PC-9 (cell line): ENCODE results near the gene SDSL. TPM values are rescaled to one million over a fixed set of nuclear protein-coding genes. Genes with fewer than 3 reads are reported as not detected.

ENCODE experiments used
- BruUV-seq: library from RNA; stranded (reverse); fragments of 400-500 nt; replicated peaks from 2 replicates; lab custom pipeline; 2021; lab: Mats Ljungman, UMichigan
- CTCF ChIA-PET: fragments of 300-600 bp; sonication (Branson Sonifier 250); formaldehyde crosslinking; loops from one replicate; lab custom pipeline; 2022; ENCODE audit warnings: antibody characterized with exemption; lab: Charles Lee
- POLR2A ChIA-PET: fragments of 300-600 bp; sonication (Branson Sonifier 250); formaldehyde crosslinking; loops from one replicate; lab custom pipeline; 2022; ENCODE audit warnings: antibody characterized with exemption; ENCODE audit not compliant: unreplicated experiment; lab: Charles Lee
- DNase-seq, 2 experiments: peaks; one replicate each; pipeline versions ENCODE4 v3.0.0 to v3.0.0-alpha.2; 2015 to 2022; ENCODE audit warnings: mixed read lengths in 1 of 2
- H2AFZ ChIP-seq: fragments of 200-600 bp; sonication (generic); 2 replicates; pipeline ENCODE4 v1.8.1; 2017; ENCODE audit warnings: antibody characterized with exemption
- H3F3A ChIP-seq: fragments of 200-600 bp; sonication (generic); 2 replicates; pipeline ENCODE4 v1.8.1; 2017; ENCODE audit warnings: antibody characterized with exemption, mild to moderate bottlenecking, low read depth; ENCODE audit not compliant: insufficient read depth
- H3K27ac ChIP-seq: fragments of 200-600 bp; sonication (generic); 2 replicates; pipeline ENCODE4 v1.6.1; 2016; ENCODE audit warnings: mixed run types
- H3K27me3 ChIP-seq: fragments of 200-600 bp; sonication (generic); 2 replicates; pipeline ENCODE4 v1.6.1; 2016; ENCODE audit warnings: low read depth, mixed run types; ENCODE audit not compliant: insufficient read depth
- H3K36me3 ChIP-seq: fragments of 200-600 bp; sonication (generic); 2 replicates; pipeline ENCODE4 v1.6.1; 2016; ENCODE audit warnings: low read depth, mixed run types
- H3K4me1 ChIP-seq: fragments of 200-600 bp; sonication (generic); replicated peaks from 2 replicates; pipeline ENCODE4 v1.6.1; 2016; ENCODE audit warnings: mixed run types; ENCODE audit not compliant: insufficient read depth
- H3K4me2 ChIP-seq: fragments of 200-600 bp; sonication (generic); 2 replicates; pipeline ENCODE4 v1.6.1; 2017; ENCODE audit warnings: mixed run types
- H3K4me3 ChIP-seq: fragments of 200-600 bp; sonication (generic); 2 replicates; pipeline ENCODE4 v1.6.1; 2016; ENCODE audit warnings: mixed run types
- H3K79me2 ChIP-seq: fragments of 200-600 bp; sonication (generic); 2 replicates; pipeline ENCODE4 v1.6.1; 2017; ENCODE audit warnings: low read depth, mixed run types
- H3K9me2 ChIP-seq: fragments of 200-600 bp; sonication (generic); 2 replicates; pipeline ENCODE4 v1.8.1; 2017; ENCODE audit warnings: mild to moderate bottlenecking; ENCODE audit not compliant: insufficient read depth
- H3K9me3 ChIP-seq: fragments of 200-600 bp; sonication (generic); 2 replicates; pipeline ENCODE4 v1.8.1; 2016; ENCODE audit warnings: low read depth; ENCODE audit not compliant: insufficient read depth
- H4K20me1 ChIP-seq: fragments of 200-600 bp; sonication (generic); 2 replicates; pipeline ENCODE4 v1.8.1; 2017; ENCODE audit not compliant: insufficient read depth
- CTCF ChIP-seq: fragments of 200-600 bp; sonication (generic); conservative IDR thresholded peaks from 2 replicates; pipeline ENCODE4 v1.6.1; 2017; ENCODE audit warnings: mixed run types, antibody characterized with exemption, mild to moderate bottlenecking, moderate library complexity
- EZH2 ChIP-seq: fragments of 200-600 bp; sonication (generic); IDR thresholded peaks from 2 replicates; pipeline ENCODE4 v1.8.0; 2017; ENCODE audit warnings: antibody characterized with exemption, low read depth
- intact Hi-C: fragments of 100-400 bp; cut with micrococcal nuclease; formaldehyde crosslinking; loops from one replicate; pipeline ENCODE4 v1.10.0; 2022; ENCODE audit not compliant: unreplicated experiment
- total RNA-seq: library from RNA; stranded (reverse); gene quantifications from 2 replicates; pipeline ENCODE4 v1.2.3, GENCODE V29; 2021

SDSL gene
- total RNA-seq, 1 experiment from 2014 or later = 14.2 TPM

- Histone ChIP-seq H4K20me1 (no peaks in the 10 kb centered on the region), H3K79me2 (no peaks in the 10 kb centered on the region), H3F3A (no peaks in the 10 kb centered on the region), H3K36me3 (no peaks in the 10 kb centered on the region), H3K4me3 (no peak overlapping the region), H2AFZ (no peak overlapping the region), H3K4me2 (no peak overlapping the region), H3K4me1 (no peaks in the 10 kb centered on the region), H3K27me3 (no peaks in the 10 kb centered on the region), H3K9me3 (no peaks in the 10 kb centered on the region), H3K9me2 (no peaks in the 10 kb centered on the region), H3K27ac (no peak overlapping the region)
- no peak for TF ChIP-seq EZH2
- TF ChIP-seq CTCF = no peak
- intact Hi-C loops = no loop called here
- no peak for DNase-seq
- no TSS peak for BruUV-seq
- CTCF ChIA-PET = interaction anchor here (0.6 kb wide), 1 partner anchor 518 kb away, joined by 3 read pairs; no protein-coding TSS in a partner anchor
- POLR2A ChIA-PET = no interaction called here
These were observed 14.4 kb downstream of the SDSL start for GRCh38 chr12:113436586-113436985.

GRCh38 chr12:113436993-113437728, 15.0 kb downstream of the SDSL start:
- intact Hi-C loops = no loop called here
- no peak overlapping the region for H3K4me2 ChIP-seq

GRCh38 chr12:113437729-113438100, 15.5 kb downstream of the SDSL start:
- DNase-seq = no peak
- H3F3A ChIP-seq = no peaks in the 10 kb centered on the region
- H2AFZ ChIP-seq = no peak overlapping the region
- no peaks in the 10 kb centered on the region for H4K20me1 ChIP-seq
- H3K9me3 ChIP-seq = no peaks in the 10 kb centered on the region
- POLR2A ChIA-PET = no interaction called here
- H3K79me2 ChIP-seq = no peaks in the 10 kb centered on the region
- H3K9me2 ChIP-seq = no peaks in the 10 kb centered on the region
- no TSS peak for BruUV-seq
- CTCF ChIA-PET = no interaction called here
- H3K4me3 ChIP-seq = no peak overlapping the region
- H3K4me2 ChIP-seq = no peak overlapping the region
- intact Hi-C loops = no loop called here
- H3K36me3 ChIP-seq = no peaks in the 10 kb centered on the region
- no peaks in the 10 kb centered on the region for H3K27me3 ChIP-seq
- no peak overlapping the region for H3K27ac ChIP-seq
- H3K4me1 ChIP-seq = no peaks in the 10 kb centered on the region
- TF ChIP-seq EZH2 (no peak), CTCF (no peak)

More at GRCh38 chr12:113436993-113437728, 15.0 kb downstream of the SDSL start:
- POLR2A ChIA-PET = no interaction called here
- H3K27ac ChIP-seq = no peak overlapping the region
- H2AFZ ChIP-seq = no peak overlapping the region
- DNase-seq = no peak
- H3K4me1 ChIP-seq = no peaks in the 10 kb centered on the region
- no peaks in the 10 kb centered on the region for H3K9me3 ChIP-seq
- H3K27me3 ChIP-seq = no peaks in the 10 kb centered on the region
- TF ChIP-seq EZH2 (no peak), CTCF (no peak)
- no TSS peak for BruUV-seq
- H3F3A ChIP-seq = no peaks in the 10 kb centered on the region
- H3K4me3 ChIP-seq = no peak overlapping the region
- CTCF ChIA-PET = interaction anchor here (0.6 kb wide), 1 partner anchor 517 kb away, joined by 3 read pairs; no protein-coding TSS in a partner anchor
- H3K9me2 ChIP-seq = no peaks in the 10 kb centered on the region
- no peaks in the 10 kb centered on the region for H3K79me2 ChIP-seq
- H3K36me3 ChIP-seq = no peaks in the 10 kb centered on the region
- no peaks in the 10 kb centered on the region for H4K20me1 ChIP-seq
